GM13977 (cell line): Measurements from ENCODE around the gene BATF3.

Experiments
- DNase-seq: peaks from one replicate; pipeline ENCODE4 v3.0.0; 2012; ENCODE audit warnings: low spot score
- in situ Hi-C: fragments of 300-500 bp; cut with MboI; formaldehyde crosslinking; loops from one replicate; pipeline ENCODE4 v1.12.0; 2022; ENCODE audit warnings: low sequenced_read_pairs, low pct_unique_long_range_greater_than_20kb, mixed read lengths, inconsistent platforms; ENCODE audit not compliant: unreplicated experiment
- TF ChIP-seq, protein P1 (sequence below): IDR thresholded peaks from 2 replicates; pipeline ENCODE4 v1.5.1; 2012; ENCODE audit warnings: mild to moderate bottlenecking, control low read depth; ENCODE audit not compliant: insufficient read depth; ENCODE audit errors: extremely low read depth, missing control alignments

BATF3 gene

DNA sequence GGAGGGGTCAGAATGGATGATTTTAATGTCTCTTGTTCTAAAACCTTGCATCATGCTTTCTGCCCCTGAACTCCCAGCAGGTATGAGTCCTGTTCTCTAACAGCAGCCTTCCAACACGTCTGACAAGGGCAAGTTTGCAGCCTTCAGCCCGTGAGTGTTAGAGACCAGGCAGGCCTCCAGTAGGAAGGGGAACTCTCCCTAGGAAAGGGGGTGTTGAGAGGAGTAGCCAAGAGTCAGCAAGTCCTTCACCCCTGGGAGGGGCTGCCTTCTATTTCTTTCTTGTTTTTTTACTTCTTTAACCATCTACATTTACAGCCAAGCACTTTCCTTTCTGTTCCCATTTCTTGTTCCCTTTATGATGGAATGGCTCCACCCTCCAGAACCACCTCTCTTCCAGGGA, 14.2 kb downstream of the BATF3 start:
- in situ Hi-C loops = no loop called here
- no peak for DNase-seq
- TF ChIP-seq, protein P1, sequence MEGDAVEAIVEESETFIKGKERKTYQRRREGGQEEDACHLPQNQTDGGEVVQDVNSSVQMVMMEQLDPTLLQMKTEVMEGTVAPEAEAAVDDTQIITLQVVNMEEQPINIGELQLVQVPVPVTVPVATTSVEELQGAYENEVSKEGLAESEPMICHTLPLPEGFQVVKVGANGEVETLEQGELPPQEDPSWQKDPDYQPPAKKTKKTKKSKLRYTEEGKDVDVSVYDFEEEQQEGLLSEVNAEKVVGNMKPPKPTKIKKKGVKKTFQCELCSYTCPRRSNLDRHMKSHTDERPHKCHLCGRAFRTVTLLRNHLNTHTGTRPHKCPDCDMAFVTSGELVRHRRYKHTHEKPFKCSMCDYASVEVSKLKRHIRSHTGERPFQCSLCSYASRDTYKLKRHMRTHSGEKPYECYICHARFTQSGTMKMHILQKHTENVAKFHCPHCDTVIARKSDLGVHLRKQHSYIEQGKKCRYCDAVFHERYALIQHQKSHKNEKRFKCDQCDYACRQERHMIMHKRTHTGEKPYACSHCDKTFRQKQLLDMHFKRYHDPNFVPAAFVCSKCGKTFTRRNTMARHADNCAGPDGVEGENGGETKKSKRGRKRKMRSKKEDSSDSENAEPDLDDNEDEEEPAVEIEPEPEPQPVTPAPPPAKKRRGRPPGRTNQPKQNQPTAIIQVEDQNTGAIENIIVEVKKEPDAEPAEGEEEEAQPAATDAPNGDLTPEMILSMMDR = no peak

DNA sequence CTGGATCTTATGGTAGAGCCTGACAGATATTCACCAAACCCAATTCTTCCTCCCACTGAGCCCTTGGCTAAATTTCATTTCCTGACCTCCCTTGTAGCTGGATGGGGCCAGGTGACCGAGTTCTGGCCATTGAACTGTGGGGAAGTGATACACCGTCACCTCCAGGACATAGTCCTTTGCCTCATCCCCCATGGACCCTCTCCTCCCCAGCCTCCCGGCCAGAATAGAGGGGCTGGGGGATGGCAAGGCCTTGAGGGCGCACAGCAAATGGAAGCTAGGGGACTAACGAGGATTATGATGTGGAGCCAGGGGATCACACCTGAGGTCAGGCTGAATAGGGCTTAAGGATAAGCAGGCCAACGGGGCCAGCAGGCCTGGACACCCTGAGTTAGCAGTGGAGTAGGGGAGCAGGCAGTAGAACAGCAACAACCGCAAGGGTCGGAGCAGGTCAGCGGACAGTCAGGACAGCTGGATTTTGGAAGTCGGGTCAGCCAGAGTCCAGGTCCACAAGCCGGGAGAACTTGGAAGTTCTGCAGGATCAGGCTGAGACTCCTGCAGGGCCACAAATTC, 15.0 kb downstream of the BATF3 start:
- in situ Hi-C loops = no loop called here
- TF ChIP-seq, protein P1 = no peak
- no peak for DNase-seq

- no peak for DNase-seq
- TF ChIP-seq, protein P1 = no peak
- in situ Hi-C loops = no loop called here
Measured at GRCh38 chr1:212684076-212684475, 15.6 kb downstream of the BATF3 start.

GRCh38 chr1:212683357-212683722, 16.3 kb downstream of the BATF3 start:
- in situ Hi-C loops = no loop called here
- DNase-seq = peak; percentile 77
- TF ChIP-seq, protein P1 = no peak

DNA sequence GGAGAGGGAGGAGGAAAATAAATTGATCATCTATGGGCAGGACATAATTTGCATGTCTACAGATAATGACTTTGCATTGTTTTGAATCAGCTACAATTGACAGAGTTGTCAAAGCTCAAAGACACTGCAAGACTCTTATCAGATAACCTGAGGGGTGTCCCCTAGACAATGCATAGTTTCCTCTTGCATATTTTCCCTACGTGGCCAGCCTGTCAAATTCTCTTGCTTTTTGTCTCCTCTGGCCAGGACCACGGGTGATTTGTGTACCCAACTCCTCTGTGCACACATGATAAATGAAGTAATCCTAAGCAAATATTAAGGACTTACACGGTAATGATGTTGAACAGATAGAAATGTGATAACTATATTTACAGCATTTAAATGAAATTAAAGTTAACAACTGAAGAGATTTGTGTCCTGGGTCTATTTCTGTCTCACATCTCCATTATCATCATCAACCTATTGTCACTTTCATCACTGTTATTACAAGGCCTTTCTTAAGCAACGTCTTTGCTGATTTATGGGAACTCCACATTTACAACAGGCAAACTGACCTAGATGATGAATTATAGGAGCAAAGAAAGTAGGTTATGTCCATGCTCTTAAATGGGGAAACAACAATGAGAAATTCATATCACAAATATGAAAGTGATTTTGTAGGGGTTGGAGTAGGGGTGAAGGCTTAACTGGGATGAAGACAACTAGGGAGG, 18.8 kb downstream of the BATF3 start:
- no peak for DNase-seq
- in situ Hi-C loops = no loop called here

DNA sequence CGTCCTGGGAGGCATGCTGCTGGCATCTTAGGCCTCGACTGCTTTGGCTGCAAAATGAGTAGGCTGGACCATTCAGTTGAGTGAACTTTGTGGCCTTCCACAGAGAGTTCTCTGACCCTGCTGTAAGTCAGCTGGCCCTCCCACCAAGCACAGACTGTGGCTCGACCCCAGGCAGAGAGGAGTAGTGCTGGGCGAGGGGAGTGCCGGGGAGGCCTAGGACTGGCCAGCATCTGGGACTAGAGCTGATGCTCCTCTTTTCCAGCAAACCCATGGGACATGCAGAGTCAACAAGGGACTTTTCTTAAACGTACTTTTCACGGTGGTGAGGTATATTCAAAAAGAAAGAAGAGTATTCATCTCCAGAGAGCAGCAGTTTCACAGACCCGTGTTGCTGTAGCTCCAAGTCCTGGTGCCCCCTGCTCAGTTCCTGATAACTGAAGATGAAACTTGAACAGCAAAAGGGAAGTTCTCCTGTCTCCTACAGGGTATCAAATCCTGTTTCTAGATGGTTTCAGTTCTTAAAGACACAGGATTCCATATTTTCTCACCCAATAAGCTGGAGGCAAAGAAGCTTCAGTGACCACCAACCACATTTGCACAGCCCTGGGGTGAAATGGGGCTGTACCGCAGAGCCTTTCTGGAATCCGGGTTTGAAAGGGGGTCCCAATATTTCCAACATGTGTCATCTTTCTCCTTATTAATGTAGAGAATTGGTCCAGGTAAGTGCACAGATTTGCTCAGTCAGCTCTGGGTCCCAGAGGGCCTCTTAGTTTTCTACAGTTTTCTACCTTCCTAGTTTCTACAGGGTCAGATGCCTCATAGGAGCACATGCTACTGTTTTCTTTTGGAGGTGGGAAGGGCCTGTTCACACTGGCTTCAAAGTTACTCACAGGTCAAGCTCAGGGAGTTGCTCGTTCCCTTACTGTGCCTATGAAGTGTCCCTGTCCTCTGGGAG, 20.9 kb downstream of the BATF3 start:
- in situ Hi-C loops = no loop called here
- TF ChIP-seq, protein P1 = no peak
- DNase-seq = peak; percentile 74

More for the DNA sequence above, 18.8 kb downstream of the BATF3 start:
- TF ChIP-seq, protein P1 = no peak
